Subcutaneous adipose tissue (tissue), 4 donors: Measurements from ENCODE around the gene MAPT. TPM values are rescaled to one million over a fixed set of nuclear protein-coding genes. Genes with fewer than 3 reads are reported as not detected.

Experiments
- total RNA-seq, 4 donors: library from RNA; depleted of rRNA; stranded (reverse); fragments of >200 nt; gene quantifications; one replicate each; pipeline ENCODE4 v1.1.0, GENCODE V29; 2016
- TF ChIP-seq, protein P1 (sequence below): fragments of 450-650 bp; IDR thresholded peaks from one replicate; pipeline ENCODE4 v1.5.1; 2016; ENCODE audit warnings: low read depth, mild to moderate bottlenecking, control low read depth, antibody characterized with exemption, moderate library complexity

Gene MAPT
- total RNA-seq, 4 donors from 2014 or later, result 5.3 to 21.3 (median 9.4) TPM

DNA sequence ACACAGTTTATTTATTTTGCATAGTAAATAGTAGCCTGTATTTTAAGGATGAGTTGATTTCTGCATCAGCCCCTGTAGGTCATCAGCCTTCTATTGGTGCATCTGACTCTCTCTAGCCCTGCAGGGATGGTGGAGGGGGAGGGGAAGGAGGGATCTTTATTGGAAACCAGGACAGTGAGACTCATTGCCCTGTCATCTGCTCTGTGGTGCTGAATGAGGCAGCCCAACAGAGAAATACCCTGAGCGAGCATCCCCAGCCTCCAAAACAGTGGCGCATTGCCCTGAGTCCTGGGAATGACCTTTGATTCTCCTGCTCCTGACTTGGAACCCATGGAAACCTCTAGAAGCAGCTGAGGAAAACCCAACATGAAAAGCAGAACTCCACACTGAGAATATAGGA, 59.2 kb downstream of the MAPT start:
- TF ChIP-seq, protein P1, sequence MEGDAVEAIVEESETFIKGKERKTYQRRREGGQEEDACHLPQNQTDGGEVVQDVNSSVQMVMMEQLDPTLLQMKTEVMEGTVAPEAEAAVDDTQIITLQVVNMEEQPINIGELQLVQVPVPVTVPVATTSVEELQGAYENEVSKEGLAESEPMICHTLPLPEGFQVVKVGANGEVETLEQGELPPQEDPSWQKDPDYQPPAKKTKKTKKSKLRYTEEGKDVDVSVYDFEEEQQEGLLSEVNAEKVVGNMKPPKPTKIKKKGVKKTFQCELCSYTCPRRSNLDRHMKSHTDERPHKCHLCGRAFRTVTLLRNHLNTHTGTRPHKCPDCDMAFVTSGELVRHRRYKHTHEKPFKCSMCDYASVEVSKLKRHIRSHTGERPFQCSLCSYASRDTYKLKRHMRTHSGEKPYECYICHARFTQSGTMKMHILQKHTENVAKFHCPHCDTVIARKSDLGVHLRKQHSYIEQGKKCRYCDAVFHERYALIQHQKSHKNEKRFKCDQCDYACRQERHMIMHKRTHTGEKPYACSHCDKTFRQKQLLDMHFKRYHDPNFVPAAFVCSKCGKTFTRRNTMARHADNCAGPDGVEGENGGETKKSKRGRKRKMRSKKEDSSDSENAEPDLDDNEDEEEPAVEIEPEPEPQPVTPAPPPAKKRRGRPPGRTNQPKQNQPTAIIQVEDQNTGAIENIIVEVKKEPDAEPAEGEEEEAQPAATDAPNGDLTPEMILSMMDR, result no peak

- TF ChIP-seq, protein P1, result no peak
Measured at GRCh38 chr17:45954914-45955313, 60.6 kb downstream of the MAPT start.

- TF ChIP-seq, protein P1, result no peak
Measured at GRCh38 chr17:45955326-45955725, 61.0 kb downstream of the MAPT start.

DNA sequence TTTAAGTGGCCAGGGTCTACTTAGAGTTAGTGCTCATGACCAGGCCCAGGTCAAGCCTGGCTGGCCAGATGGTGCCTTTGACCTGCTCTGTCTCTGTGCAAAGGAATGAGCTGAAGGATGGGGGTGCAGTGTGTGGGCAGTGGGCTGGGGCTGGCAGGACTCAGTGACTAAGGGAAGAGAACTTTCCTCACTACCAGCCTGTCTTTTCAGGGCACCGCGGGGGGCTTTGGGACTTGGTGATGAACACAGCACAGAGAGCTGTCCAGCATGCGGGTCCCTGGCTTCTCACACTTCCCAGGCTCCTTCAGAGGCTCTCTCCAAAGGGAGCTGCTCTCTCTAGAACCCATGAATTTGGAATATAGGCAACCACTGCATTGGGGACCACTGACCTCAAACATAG, 61.7 kb downstream of the MAPT start:
- TF ChIP-seq, protein P1, result no peak

DNA sequence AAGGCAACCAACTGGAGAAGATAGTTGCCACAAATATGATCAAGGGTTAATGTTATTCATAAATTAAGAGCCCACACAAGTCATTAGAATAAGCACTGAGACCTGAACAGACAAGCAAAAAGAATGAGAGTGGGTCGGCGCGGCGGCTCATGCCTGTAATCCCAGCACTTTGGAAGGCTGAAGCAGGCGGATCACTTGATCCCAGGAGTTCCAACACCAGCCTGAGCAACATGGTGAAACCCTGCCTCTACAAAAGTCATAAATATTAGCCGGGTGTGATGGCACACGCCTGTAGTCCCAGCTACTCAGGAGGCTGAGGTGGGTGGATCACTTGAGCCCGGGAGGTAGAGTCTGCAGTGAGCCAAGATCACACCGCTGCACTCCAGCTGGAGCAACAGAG, 64.0 kb downstream of the MAPT start:
- TF ChIP-seq, protein P1, result no peak

- TF ChIP-seq, protein P1, result no peak
Measured at GRCh38 chr17:45958994-45959665, 64.8 kb downstream of the MAPT start.

GRCh38 chr17:45960311-45960710, 66.0 kb downstream of the MAPT start:
- TF ChIP-seq, protein P1, result no peak
